Adrenal gland (tissue), 12 donors: Measurements from ENCODE around the gene DST. TPM values are rescaled to one million over a fixed set of nuclear protein-coding genes. Genes with fewer than 3 reads are reported as not detected.

ENCODE experiments used
- DNase-seq, 7 donors: peaks; one replicate each; pipeline ENCODE4 v3.0.0-alpha.2; 2019 to 2020
- H3K27ac ChIP-seq, 5 donors: fragments of 200-600 bp; sonication (generic) in 4 of 5; 1 replicate in 3 of 5; 2 replicates in 2 of 5; pipeline versions ENCODE4 v1.5.1 to v1.8.0; 2016 to 2020; ENCODE audit warnings: mild to moderate bottlenecking in 1 of 5
- H3K27me3 ChIP-seq: fragments of 200-600 bp; 2 replicates; pipeline ENCODE4 v1.8.0; 2021
- H3K36me3 ChIP-seq, 2 donors: fragments of 200-600 bp; replicated peaks in 1 of 2; 1 replicate in 1 of 2; 2 replicates in 1 of 2; pipeline versions ENCODE4 v1.5.1 to v1.8.0; 2018 to 2022
- H3K4me1 ChIP-seq, 2 donors: fragments of 200-600 bp; replicated peaks in 1 of 2; 1 replicate in 1 of 2; 2 replicates in 1 of 2; pipeline versions ENCODE4 v1.5.1 to v1.8.0; 2018 to 2021
- H3K4me3 ChIP-seq, 4 donors: fragments of 200-600 bp; sonication (generic) in 3 of 4; one replicate each; pipeline ENCODE4 v1.5.1; 2016 to 2018
- H3K9me3 ChIP-seq, 3 donors: fragments of 200-600 bp; sonication (generic) in 1 of 3; replicated peaks in 1 of 3; 1 replicate in 2 of 3; 2 replicates in 1 of 3; pipeline versions ENCODE4 v1.5.1 to v1.8.0; 2016 to 2021
- CTCF ChIP-seq, 6 experiments: fragments of 450-650 bp in 4 of 6; fragments of 200-600 bp in 2 of 6; sonication (generic) in 1 of 6; IDR thresholded peaks; 1 replicate in 5 of 6; 2 replicates in 1 of 6; pipeline versions ENCODE4 v1.5.1 to v1.8.0; 2016 to 2021; ENCODE audit warnings: antibody characterized with exemption in 6 of 6, mild to moderate bottlenecking in 2 of 6, moderate library complexity in 1 of 6
- POLR2A ChIP-seq, 2 donors: fragments of 450-650 bp; IDR thresholded peaks; one replicate each; pipeline ENCODE4 v1.6.1; 2017; ENCODE audit warnings: antibody characterized with exemption in 2 of 2, mild to moderate bottlenecking in 2 of 2, moderate library complexity in 1 of 2
- WGBS, 4 donors: extraction: QIAGEN DNeasy Blood & Tissue Kit in 2 of 4; methylation state at CpG; one replicate each; pipeline versions ENCODE4 v1.1.5 to v1.1.7; 2013 to 2017; 5-methylcytosine and 5-hydroxymethylcytosine counted together
- intact Hi-C, 2 donors: fragments of 100-400 bp; cut with DNase I; formaldehyde crosslinking; loops; one replicate each; pipeline versions ENCODE4 v1.14.1 to v1.15.0; 2022 to 2023
- polyA plus RNA-seq, 3 donors: library from polyadenylated mRNA; stranded (reverse); fragments of 200-250 nt in 2 of 3; fragments of 350-450 nt in 1 of 3; fragmentation: Illumina TruSeq in 1 of 3; extraction: RNeasy Lipid Tissue Mini Kit (QIAGEN cat#74804) in 1 of 3; gene quantifications; one replicate each; pipeline ENCODE4 v1.2.3, GENCODE V29; 2013 to 2014
- total RNA-seq, 9 donors: library from RNA; depleted of rRNA in 4 of 9; stranded (reverse); fragments of >200 nt in 4 of 9; fragments of 120-200 nt in 1 of 9; fragmentation: NEBNext Ultra II Directional in 1 of 9; extraction: Animal tissue kit (Norgen Biotek cat#: 25700) in 1 of 9; gene quantifications; one replicate each; pipeline versions ENCODE4 v1.1.0 to v1.2.4, GENCODE V29; 2013 to 2023
- donor health status: healthy with polysubstance abuse.
- donor health status: Bipolar disorder and iron deficiency.
- donor health status: DM: yes; HTN: yes; CAD: no.
- donor health status: DM: no; HTN: no; CAD: no.
- donor health status: DM: no; HTN: no; CAD: no.
- donor health status: DM: yes; HTN: yes; CAD: no.

Gene DST
- total and polyA plus RNA-seq, 12 donors = 105 to 418 (median 265) TPM

- 0 to 8% (median 5%) methylated on average over 2 of the region's 2 CpGs for WGBS, 4 donors
- H3K9me3 ChIP-seq = no peaks in the 10 kb centered on the region
- no peak overlapping the region for H3K27ac ChIP-seq
- H3K4me3 ChIP-seq = no peak overlapping the region
- no peaks in the 10 kb centered on the region for H3K4me1 ChIP-seq
- peaks cover 0 to 54% of the 10 kb centered on the region in 2 donors for H3K36me3 ChIP-seq
- intact Hi-C loops = loop anchor here in 1 of 2 donors (5.0 to 10.0 kb wide), 2 partner anchors 60 to 217 kb away; no protein-coding TSS in a partner anchor
- H3K27me3 ChIP-seq = no peaks in the 10 kb centered on the region
- TF ChIP-seq POLR2A (IDR thresholded peaks at IDR 0.05) = no peak
- peak; percentile 51 to 83 (median 71) for TF ChIP-seq CTCF (IDR thresholded peaks at IDR 0.05)
- no peak for DNase-seq
These were observed 5.0 kb downstream of the DST start for GRCh38 chr6:56637640-56638039.

DNA sequence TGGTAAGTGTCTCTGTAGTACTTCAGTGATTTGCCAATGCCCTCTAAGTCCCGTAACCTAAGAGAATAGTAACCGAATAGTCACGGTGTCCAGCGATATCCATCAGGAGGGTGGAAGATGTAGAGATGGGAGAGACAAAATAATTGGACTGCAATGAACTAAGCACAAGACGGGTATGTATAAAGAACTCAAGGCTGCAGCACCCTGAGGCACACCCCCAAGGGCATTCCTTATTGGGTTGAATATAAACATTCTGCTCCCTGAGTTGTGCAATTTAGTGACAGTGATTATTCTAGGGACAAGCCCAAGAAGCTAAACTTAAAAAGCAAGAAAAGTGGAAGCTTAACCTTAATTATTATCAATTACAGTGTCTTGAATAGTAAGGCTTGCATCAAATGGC, 14.6 kb downstream of the DST start:
- Histone ChIP-seq H3K4me3 (no peak overlapping the region), H3K27me3 (no peaks in the 10 kb centered on the region), H3K36me3 (peaks cover 0 to 53% of the 10 kb centered on the region in 2 donors), H3K4me1 (no peaks in the 10 kb centered on the region), H3K27ac (no peak overlapping the region), H3K9me3 (no peaks in the 10 kb centered on the region)
- 89 to 92% (median 90%) methylated on average over 5 of the region's 5 CpGs for WGBS, 4 donors
- no peak for DNase-seq
- intact Hi-C loops = no loop called here
- TF ChIP-seq CTCF (IDR thresholded peaks at IDR 0.05) (no peak), POLR2A (IDR thresholded peaks at IDR 0.05) (no peak)

DNA sequence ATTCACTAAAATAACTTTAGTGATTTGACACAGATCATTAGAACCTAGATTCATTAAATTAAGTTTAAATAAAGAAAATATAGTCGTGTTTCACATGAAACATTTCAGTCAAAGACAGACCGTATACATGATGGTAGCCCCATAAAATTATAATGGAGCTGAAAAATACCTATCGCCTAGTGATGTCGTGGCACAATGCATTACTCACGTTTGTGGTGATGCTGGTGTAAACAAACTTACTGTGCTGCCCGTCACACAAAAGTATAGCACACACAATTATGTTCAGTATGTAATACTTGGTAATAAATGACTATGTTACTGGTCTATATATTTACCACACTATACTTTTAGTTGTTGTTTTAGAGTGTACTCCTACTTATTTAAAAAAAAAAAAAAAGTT, 17.3 kb downstream of the DST start:
- intact Hi-C loops = no loop called here
- Histone ChIP-seq H3K36me3 (peaks cover 0 to 43% of the 10 kb centered on the region in 2 donors), H3K27me3 (no peaks in the 10 kb centered on the region), H3K27ac (no peak overlapping the region), H3K4me1 (no peaks in the 10 kb centered on the region), H3K9me3 (no peaks in the 10 kb centered on the region), H3K4me3 (no peak overlapping the region)
- no peak for DNase-seq
- no peak for TF ChIP-seq CTCF (IDR thresholded peaks at IDR 0.05)
- no peak for TF ChIP-seq POLR2A (IDR thresholded peaks at IDR 0.05)
- 89 to 95% (median 93%) methylated on average over 6 of the region's 6 CpGs for WGBS, 4 donors

- WGBS, 4 donors = 88 to 98% (median 96%) methylated on average over 1 of the region's 1 CpG
- Histone ChIP-seq H3K27ac (no peak overlapping the region), H3K4me1 (no peaks in the 10 kb centered on the region), H3K36me3 (peaks cover 0 to 43% of the 10 kb centered on the region in 2 donors), H3K4me3 (no peak overlapping the region), H3K27me3 (no peaks in the 10 kb centered on the region), H3K9me3 (no peaks in the 10 kb centered on the region)
- intact Hi-C loops = no loop called here
- no peak for DNase-seq
- TF ChIP-seq CTCF (IDR thresholded peaks at IDR 0.05) (no peak), POLR2A (IDR thresholded peaks at IDR 0.05) (no peak)
These were observed 18.0 kb downstream of the DST start for GRCh38 chr6:56624728-56625069.
